ENCODE data around the gene PSMB7. TPM values are rescaled to one million over a fixed set of nuclear protein-coding genes. Genes with fewer than 3 reads are reported as not detected.

PSMB7 gene
- total RNA-seq, 1 experiment from 2014 or later = 187 TPM

- Mint-ChIP-seq H3K9me3 (no peaks in the 10 kb centered on the region), H3K27me3 (ENCODE audit: low read depth) (no peaks in the 10 kb centered on the region), H3K36me3 (no peaks in the 10 kb centered on the region), H3K27ac (no peak overlapping the region), H3K4me1 (peaks cover 5% of the 10 kb centered on the region; the same call in 1 of the 2 replicates), H3K4me3 (no peak overlapping the region)
- ChIA-PET CTCF (interaction anchor here (1.5 kb wide), 1 partner anchor 181 kb away, joined by 3 read pairs; no protein-coding TSS in a partner anchor), POLR2A (no interaction called here)
- TF ChIP-seq ZNF317 (CRISPR knock-in tag; IDR thresholded peaks at IDR 0.05; ENCODE audit: borderline replicate concordance, low read depth) (no peak), FOXP4 (CRISPR knock-in tag; IDR thresholded peaks at IDR 0.05) (no peak), MLX (CRISPR knock-in tag; IDR thresholded peaks at IDR 0.05) (no peak), TEAD1 (CRISPR knock-in tag; IDR thresholded peaks at IDR 0.05) (no peak), ZNF416 (CRISPR knock-in tag; IDR thresholded peaks at IDR 0.05) (no peak)
- no peak for DNase-seq (ENCODE audit: low spot score)
- ATAC-seq = no peak
These were observed 107.7 kb downstream of the PSMB7 start for GRCh38 chr9:124307379-124308030.

GRCh38 chr9:124306098-124306735, 109.0 kb downstream of the PSMB7 start:
- no peak for DNase-seq (ENCODE audit: low spot score)
- H3K9me3 Mint-ChIP-seq = no peaks in the 10 kb centered on the region
- no peaks in the 10 kb centered on the region for H3K27me3 Mint-ChIP-seq (ENCODE audit: low read depth)
- H3K36me3 Mint-ChIP-seq = no peaks in the 10 kb centered on the region
- peaks cover 5% of the 10 kb centered on the region; the same call in 1 of the 2 replicates for H3K4me1 Mint-ChIP-seq
- ChIA-PET CTCF (interaction anchor here (1.5 kb wide), 1 partner anchor 180 kb away, joined by 3 read pairs; no protein-coding TSS in a partner anchor), POLR2A (no interaction called here)
- H3K27ac Mint-ChIP-seq = 0 out of 2 replicates have a peak overlapping the region, but pooled peaks have one; percentile 6
- H3K4me3 Mint-ChIP-seq = no peak overlapping the region
- ATAC-seq = no peak
- TF ChIP-seq MXD4 (CRISPR knock-in tag; IDR thresholded peaks at IDR 0.05; ENCODE audit: borderline replicate concordance) = no peak
- no peak for TF ChIP-seq ZNF263 (CRISPR knock-in tag; IDR thresholded peaks at IDR 0.05; ENCODE audit: low read depth)
- TF ChIP-seq CTCF (IDR thresholded peaks at IDR 0.05) = no peak
- TF ChIP-seq E2F1 (CRISPR knock-in tag; IDR thresholded peaks at IDR 0.05) = no peak
- TF ChIP-seq NFYB (CRISPR knock-in tag; conservative IDR thresholded peaks at IDR 0.05; ENCODE audit: low read depth) = no peak
- TF ChIP-seq ZNF121 (CRISPR knock-in tag; IDR thresholded peaks at IDR 0.05) = no peak
- no peak for TF ChIP-seq TEAD4 (CRISPR knock-in tag; IDR thresholded peaks at IDR 0.05)
- no peak for TF ChIP-seq CBFB (CRISPR knock-in tag; IDR thresholded peaks at IDR 0.05; ENCODE audit: low read depth)
- no peak for TF ChIP-seq CREB1 (CRISPR knock-in tag; IDR thresholded peaks at IDR 0.05)
- no peak for TF ChIP-seq FOXJ3 (CRISPR knock-in tag; IDR thresholded peaks at IDR 0.05; ENCODE audit: borderline replicate concordance)
- TF ChIP-seq ZNF416 (CRISPR knock-in tag; IDR thresholded peaks at IDR 0.05) = no peak
- TF ChIP-seq NFE2L1 (CRISPR knock-in tag; IDR thresholded peaks at IDR 0.05) = no peak
- TF ChIP-seq GRHL2 (CRISPR knock-in tag; IDR thresholded peaks at IDR 0.05; ENCODE audit: insufficient replicate concordance, severe bottlenecking) = no peak
- no peak for TF ChIP-seq NR1H2 (CRISPR knock-in tag; IDR thresholded peaks at IDR 0.05)
- TF ChIP-seq RORB (CRISPR knock-in tag; IDR thresholded peaks at IDR 0.05) = no peak
- TF ChIP-seq ZNF138 (CRISPR knock-in tag; conservative IDR thresholded peaks at IDR 0.05) = no peak
- no peak for TF ChIP-seq TP53 (CRISPR knock-in tag; IDR thresholded peaks at IDR 0.05)

All from WTC11 (cell line).